KOPT-K1 (cell line): ENCODE results near the gene FRY.

Experiments
- H3K27ac ChIP-seq: fragments of 200-600 bp; sonication (generic); 2 replicates; pipeline ENCODE4 v1.5.1; 2016; ENCODE audit warnings: antibody characterized with exemption, mild to moderate bottlenecking, low read depth, low read length; ENCODE audit not compliant: poor library complexity, severe bottlenecking
- H3K36me3 ChIP-seq: fragments of 200-600 bp; sonication (generic); 2 replicates; pipeline ENCODE4 v1.5.1; 2017; ENCODE audit warnings: antibody characterized with exemption, mild to moderate bottlenecking, low read length, moderate library complexity; ENCODE audit not compliant: insufficient read depth
- H3K9me3 ChIP-seq: fragments of 200-600 bp; sonication (generic); 2 replicates; pipeline ENCODE4 v1.5.1; 2017; ENCODE audit warnings: antibody characterized with exemption, low read length, mild to moderate bottlenecking; ENCODE audit not compliant: insufficient read depth, poor library complexity, severe bottlenecking

FRY gene

DNA sequence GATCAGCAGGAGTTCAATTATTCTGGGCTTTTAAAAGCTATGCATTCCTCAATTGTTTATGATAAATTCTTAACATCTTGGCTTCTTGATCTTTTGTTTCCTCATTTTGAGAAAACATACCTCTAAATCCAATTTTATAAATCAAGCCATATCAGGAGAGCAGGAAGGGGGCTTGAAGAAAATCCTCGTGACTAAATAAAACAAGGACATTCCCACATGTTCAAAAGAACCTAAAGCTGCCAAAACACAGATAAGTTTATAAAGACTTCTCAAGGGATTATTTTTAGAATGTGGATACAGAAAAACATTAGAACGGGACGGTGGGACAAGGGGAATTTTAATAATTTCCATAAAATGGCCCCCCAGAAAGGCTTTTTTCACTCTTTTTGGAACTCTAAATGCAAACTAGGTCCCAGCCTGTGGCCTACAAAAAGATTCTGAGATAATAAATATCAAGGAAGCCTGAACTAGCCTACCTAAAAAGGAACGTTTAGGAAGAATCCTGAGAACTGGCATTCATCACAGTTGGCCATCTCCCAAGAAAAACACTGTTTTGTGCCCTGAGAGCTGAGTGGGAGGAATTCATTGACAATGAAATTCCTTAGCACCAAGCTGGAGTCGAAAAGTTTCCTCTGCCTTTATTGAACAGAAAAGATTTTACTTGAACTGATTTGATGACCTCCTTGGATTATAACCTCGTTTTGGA, 253.5 kb downstream of the FRY start:
- no peaks in the 10 kb centered on the region for H3K36me3 ChIP-seq
- no peaks in the 10 kb centered on the region for H3K9me3 ChIP-seq
- H3K27ac ChIP-seq: no peak overlapping the region

DNA sequence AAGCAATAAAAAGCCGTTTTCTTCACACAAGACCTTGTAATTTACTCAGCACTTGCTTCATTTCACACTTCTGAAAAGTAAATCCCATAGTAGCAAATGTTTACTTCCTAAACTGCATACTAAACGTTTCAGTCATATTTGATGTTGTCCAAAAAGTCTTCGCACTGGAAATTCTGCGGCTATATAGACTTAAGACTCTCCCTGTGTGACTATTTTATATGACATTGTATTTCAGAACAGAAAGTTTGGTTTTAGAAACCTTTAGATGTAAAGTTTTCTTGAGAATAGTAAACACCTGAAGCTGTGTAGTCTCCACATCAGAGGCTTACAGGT, 254.0 kb downstream of the FRY start:
- Histone ChIP-seq H3K27ac (no peak overlapping the region), H3K36me3 (no peaks in the 10 kb centered on the region), H3K9me3 (no peaks in the 10 kb centered on the region)

DNA sequence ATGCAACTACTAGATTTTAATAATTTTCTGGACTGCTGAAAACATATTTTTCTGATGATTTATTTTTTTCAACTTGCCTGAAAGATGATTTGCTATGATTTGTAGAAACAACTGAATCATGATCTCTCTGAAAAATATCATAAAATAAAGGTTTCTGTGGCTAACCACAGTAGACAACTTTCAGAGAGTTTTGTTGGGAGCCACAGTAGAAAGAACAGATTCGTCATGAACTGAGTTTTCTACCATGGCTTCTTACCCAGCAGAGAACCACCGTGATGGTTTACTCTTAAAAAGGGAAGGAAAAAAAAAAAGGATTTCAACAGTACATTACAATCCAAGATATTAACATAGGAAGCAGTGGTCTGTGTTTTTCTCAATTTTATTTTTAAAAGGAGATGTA, 265.6 kb downstream of the FRY start:
- no peaks in the 10 kb centered on the region for H3K9me3 ChIP-seq
- no peak overlapping the region for H3K27ac ChIP-seq
- no peaks in the 10 kb centered on the region for H3K36me3 ChIP-seq

DNA sequence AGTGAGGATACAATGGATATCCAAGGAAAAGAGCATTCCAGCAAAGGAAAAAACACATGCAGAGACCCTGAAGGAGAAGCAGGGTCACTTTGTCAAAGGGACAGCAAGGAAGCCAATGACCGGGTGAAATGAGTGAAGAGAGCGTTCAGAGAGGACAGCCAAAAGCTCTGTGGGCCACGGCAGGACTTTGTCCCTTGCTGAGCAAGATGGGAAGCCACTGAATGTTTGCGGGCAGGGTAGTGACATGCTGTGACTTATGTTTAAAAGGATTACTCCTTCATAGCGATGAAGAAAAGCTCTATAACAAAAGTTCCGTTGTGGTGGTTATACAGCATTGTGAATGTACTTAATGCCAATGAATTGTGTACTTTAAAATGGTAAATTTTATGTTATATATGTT, 267.1 kb downstream of the FRY start:
- no peak overlapping the region for H3K27ac ChIP-seq
- no peaks in the 10 kb centered on the region for H3K9me3 ChIP-seq
- no peaks in the 10 kb centered on the region for H3K36me3 ChIP-seq

DNA sequence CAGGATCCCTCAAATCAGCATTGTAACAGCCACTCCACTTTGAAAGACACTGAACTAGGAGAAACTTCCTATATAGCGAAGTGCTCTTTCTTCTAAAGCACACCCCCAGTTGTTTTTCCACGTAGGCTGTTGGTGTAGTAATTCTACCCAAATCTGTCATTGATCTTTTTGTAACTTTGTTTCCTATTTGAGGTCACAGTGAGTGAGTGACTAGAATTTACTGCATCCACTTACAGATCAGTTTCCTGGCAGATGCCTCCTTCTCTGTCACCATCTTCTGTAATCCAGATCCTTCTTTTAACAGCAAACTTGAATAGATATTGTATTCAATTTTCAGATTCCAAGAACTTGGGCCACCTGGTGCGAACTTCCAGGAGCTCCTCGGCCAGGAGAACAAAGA, 268.3 kb downstream of the FRY start:
- Histone ChIP-seq H3K36me3 (no peaks in the 10 kb centered on the region), H3K9me3 (no peaks in the 10 kb centered on the region), H3K27ac (no peak overlapping the region)

DNA sequence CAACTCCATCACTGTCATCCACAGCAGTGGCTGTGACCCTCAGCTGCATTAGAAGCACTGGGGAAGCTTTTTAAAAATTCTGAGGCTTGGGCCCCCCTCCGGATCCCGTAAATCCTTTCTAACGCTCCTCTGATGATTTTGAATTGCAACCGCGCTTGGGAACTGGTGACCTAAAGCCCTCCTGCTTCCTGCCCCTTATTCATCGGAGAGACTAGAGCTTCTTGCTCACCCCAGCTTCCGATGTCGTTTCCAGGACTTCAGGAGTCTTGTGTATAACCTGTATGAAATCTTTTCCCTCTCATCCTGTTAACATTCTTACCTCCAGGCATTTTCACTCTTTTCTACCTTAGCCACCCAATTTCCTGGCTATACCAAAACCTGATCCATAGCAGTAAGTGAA, 268.8 kb downstream of the FRY start:
- H3K27ac ChIP-seq: no peak overlapping the region
- no peaks in the 10 kb centered on the region for H3K36me3 ChIP-seq
- H3K9me3 ChIP-seq: peaks cover under 1% of the 10 kb centered on the region

DNA sequence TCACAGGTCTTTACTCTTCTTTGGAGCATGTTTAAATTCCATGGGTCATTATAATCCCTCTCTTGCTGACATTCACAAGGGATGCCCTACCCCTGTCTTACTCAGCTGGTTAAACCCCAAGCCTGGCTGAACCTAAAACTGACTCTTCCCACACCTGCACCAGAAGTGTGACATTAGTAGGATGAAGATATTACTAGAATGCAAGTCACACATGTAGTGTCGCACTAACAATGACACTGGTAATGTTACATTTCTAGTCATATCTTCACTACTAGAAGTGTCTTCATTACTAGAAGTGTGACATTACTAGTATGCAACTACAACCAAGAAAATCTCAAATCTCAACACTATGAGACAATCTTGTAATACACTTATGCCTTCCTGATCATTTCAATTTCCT, 269.3 kb downstream of the FRY start:
- Histone ChIP-seq H3K9me3 (peaks cover 6% of the 10 kb centered on the region), H3K27ac (no peak overlapping the region), H3K36me3 (no peaks in the 10 kb centered on the region)

DNA sequence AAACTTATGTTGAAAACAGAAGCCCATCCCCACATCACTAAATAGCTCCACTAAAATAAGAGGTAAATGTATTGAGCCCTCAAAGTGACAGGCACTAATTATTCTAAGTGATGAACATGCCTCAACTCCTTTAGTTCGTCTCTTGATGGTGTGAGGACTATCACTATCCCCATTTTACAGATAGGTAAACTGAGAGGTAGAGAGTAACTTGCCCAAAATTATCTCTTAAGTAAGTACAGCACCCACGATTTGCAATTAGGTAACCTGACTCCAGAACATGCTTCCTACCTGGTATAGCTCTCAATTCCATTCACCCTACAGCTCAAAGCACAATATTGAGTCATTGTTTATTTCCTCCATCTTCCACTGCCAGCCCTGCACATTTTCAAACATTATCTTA, 270.9 kb downstream of the FRY start:
- H3K9me3 ChIP-seq: peaks cover 6% of the 10 kb centered on the region
- no peak overlapping the region for H3K27ac ChIP-seq
- H3K36me3 ChIP-seq: no peaks in the 10 kb centered on the region

DNA sequence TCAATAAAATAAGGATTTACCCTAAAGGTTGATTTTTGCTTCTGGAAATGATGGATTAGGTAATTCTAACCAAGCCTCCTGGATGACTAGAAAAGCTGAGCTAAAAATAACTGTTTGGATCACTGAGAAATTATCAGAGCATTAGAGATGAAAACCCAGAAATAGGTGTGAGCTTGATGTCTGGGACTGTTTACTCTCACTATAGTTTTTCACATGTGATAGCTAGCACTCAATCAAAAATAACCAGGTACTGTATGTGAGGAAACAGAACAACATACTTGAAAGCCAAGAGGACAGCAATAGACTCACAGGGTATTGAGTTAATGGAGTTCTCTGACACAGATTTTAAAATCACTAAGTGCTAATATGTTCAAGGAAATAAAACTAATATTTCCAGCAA, 274.1 kb downstream of the FRY start:
- no peaks in the 10 kb centered on the region for H3K36me3 ChIP-seq
- no peak overlapping the region for H3K27ac ChIP-seq
- H3K9me3 ChIP-seq: peaks cover 6% of the 10 kb centered on the region

DNA sequence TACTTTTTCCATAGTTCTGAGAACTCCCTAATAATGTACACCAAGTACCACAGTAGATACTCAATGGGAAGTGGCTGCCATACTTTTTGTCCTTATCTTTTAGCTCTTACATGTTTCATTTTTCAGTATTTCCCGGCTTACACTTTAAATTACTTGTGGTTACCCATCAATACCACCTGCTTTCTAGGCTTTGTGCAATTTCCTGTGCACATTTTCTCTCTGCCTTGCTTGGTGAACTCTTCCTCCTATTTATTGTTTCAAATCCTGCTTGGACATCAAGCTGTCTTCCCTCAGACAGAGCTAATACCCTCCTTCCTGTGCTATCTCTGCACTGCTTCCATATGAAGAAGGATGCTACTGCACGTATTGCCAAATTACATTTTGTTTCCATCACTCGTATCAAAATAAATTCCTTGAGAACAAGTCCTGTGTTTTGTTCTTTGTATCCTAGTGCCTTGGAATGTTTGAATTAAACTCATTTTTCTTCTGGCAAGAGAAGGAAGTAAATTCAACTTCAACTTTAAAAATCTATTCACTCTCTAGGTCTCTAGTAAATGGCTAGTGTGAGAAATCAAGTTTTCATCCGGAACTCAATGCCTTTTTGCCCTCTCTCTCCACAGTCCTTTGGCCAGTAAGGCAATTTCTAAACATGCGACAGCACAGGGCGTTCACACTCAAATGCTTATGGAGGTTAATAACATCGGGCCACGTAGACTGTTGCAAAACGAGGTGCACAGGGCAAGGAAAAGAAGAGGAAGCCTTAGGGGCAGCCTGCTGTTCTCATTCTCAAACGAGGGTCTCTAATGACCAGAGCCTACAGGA, 277.9 kb downstream of the FRY start:
- no peaks in the 10 kb centered on the region for H3K36me3 ChIP-seq
- H3K27ac ChIP-seq: no peak overlapping the region
- peaks cover 6% of the 10 kb centered on the region for H3K9me3 ChIP-seq

DNA sequence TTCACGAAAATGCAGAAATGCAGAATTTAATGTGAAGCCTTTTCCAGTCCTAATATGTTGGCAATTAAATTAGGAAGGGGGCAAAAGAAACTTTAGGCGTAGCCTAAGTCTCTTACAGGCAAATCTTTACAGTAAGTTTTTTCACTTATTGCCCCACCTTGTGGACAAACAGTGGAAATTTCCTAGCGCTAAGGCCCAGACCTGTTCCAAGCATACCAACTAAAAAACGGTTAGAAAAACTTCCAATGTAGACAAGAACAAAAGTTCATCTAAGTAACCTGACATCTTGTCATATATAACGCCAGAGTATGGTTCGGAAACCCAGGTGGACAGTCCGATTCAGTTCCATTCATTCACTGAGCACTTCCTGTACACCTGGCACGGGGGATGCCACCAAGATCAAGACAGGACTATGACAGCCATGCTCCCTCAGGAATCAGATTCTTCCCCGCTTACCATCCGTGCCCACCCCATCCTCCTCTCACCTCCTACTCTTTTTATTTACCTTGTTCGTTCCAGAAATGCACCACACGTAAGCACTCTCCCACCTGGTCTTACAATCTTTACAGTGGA, 278.6 kb downstream of the FRY start:
- Histone ChIP-seq H3K36me3 (no peaks in the 10 kb centered on the region), H3K9me3 (peaks cover 6% of the 10 kb centered on the region), H3K27ac (no peak overlapping the region)

DNA sequence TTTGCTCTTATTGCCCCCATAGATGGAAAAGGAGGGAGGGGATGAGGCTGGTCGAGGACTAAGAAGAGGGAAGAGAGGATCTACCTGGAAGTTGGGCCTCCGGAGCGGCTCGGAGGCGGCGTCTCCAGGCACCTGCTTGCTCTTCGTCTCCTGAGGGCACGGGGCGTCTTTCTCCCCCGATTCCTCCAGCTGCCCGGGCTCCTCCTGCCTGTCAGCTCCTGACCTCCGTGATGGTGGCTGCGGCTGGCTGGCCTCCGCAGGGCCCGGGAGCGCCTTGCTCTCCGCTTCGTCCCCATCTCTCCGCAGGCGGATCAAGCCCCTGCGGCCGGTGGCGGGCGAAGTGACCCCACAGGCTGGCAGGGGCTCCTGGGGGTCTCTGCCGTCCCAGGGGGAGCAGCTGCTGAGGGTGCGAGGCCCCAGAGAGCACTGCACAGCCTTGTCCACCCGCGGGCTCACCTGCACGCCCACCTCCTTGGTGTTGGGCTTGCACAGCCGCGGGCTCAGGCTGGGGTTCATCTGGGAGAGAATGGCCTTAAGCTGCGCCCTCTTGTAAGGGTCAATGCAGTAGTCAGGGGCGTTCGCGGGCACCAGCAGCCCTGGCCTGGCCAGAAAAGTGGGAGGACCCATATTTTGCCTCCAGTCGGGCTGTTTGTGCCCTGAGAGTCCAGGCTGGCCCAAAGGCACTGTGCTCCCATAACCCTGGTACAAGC, 279.8 kb downstream of the FRY start:
- H3K9me3 ChIP-seq: no peaks in the 10 kb centered on the region
- no peaks in the 10 kb centered on the region for H3K36me3 ChIP-seq
- H3K27ac ChIP-seq: no peak overlapping the region

DNA sequence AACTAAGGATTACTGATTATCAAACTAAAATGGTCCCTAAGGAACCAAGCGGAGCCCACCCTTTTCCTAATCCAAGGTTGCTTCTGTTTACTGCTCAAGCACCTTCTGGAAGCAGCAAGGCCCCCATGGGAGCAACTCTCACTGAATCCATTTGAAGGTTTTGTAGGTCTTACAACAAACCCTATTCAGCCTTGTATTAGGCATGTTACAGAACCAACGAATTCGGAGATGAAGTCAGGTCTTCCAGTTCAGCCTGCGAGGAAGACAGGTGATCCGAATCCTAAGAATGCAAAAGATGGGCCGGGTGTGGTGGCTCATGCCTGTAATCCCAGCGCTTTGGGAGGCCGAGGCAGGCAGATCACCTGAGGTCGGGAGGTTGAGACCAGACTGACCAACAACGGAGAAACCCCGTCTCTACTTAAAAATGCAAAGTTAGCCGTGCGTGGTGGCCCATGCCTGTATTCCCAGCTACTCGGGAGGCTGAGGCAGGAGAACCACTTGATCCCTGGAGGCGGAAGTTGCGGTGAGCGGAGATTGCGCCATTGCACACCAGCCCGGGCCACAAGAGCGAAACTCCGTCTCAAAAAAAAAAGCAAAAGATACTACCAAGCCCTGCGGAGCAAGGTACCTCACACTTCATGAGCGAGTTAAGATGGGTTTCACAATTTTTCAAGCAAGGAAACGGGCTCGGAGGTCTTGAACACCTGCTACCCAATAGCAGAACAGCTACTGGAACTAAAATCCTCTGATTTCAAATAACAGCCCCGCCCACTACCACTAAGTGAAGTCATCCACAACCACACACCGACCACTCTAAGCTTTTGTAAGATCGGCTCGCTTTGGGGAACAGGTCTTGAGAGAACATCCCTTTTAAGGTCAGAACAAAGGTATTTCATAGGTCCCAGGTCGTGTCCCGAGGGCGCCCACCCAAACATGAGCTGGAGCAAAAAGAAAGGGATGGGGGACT, 283.0 kb downstream of the FRY start:
- H3K27ac ChIP-seq: peak overlapping the region; percentile 88
- peaks cover 22% of the 10 kb centered on the region for H3K36me3 ChIP-seq

DNA sequence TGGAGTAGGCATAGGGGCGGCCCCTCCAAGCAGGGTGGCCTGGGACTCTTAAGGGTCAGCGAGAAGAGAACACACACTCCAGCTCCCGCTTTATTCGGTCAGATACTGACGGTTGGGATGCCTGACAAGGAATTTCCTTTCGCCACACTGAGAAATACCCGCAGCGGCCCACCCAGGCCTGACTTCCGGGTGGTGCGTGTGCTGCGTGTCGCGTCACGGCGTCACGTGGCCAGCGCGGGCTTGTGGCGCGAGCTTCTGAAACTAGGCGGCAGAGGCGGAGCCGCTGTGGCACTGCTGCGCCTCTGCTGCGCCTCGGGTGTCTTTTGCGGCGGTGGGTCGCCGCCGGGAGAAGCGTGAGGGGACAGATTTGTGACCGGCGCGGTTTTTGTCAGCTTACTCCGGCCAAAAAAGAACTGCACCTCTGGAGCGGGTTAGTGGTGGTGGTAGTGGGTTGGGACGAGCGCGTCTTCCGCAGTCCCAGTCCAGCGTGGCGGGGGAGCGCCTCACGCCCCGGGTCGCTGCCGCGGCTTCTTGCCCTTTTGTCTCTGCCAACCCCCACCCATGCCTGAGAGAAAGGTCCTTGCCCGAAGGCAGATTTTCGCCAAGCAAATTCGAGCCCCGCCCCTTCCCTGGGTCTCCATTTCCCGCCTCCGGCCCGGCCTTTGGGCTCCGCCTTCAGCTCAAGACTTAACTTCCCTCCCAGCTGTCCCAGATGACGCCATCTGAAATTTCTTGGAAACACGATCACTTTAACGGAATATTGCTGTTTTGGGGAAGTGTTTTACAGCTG, 283.9 kb downstream of the FRY start, which contains the start of the genes BRCA2 and ZAR1L:
Gene BRCA2, plus strand, starts transcription at position 271 of the 790 bp plus-strand sequence. CDS start 953 bp downstream, outside the sequence.
Gene ZAR1L, minus strand, starts transcription at position 126 of the 790 bp plus-strand sequence. CDS start 3,438 bp downstream, outside the sequence.
- no peaks in the 10 kb centered on the region for H3K9me3 ChIP-seq
- H3K27ac ChIP-seq: peak within 1 kb of the TSS; percentile 88
- H3K36me3 ChIP-seq: peaks cover 31% of the 10 kb centered on the region

More for the DNA sequence above, 283.0 kb downstream of the FRY start:
- H3K9me3 ChIP-seq: no peaks in the 10 kb centered on the region
